ENCODE results near the gene EARS2.

- TF ChIP-seq REST (IDR thresholded peaks at IDR 0.05; ENCODE audit: low read depth) = no peak
- TF ChIP-seq EP300 (IDR thresholded peaks at IDR 0.05; ENCODE audit: borderline replicate concordance) = no peak
Measured at GRCh38 chr16:23563186-23563585, 6.0 kb upstream of the EARS2 start.

All from Ishikawa (cell line).